K562 (cell line): Measurements from ENCODE around the gene HOXB6. TPM values are rescaled to one million over a fixed set of nuclear protein-coding genes. Genes with fewer than 3 reads are reported as not detected.

Experiments used
- FOSL1 ChIP-seq: fragments of 200-800 bp; sonication (Bioruptor generic); conservative IDR thresholded peaks from 2 replicates; pipeline ENCODE4 v1.6.1; 2016; ENCODE audit warnings: missing genetic modification characterization, missing compliant biosample characterization
- HES1 ChIP-seq: fragments of 450-650 bp; IDR thresholded peaks from 2 replicates; pipeline ENCODE4 v1.6.1; 2016; ENCODE audit warnings: low read depth, mild to moderate bottlenecking, moderate library complexity
- KLF16 ChIP-seq: IDR thresholded peaks from 2 replicates; pipeline ENCODE4 v1.6.1; 2016; ENCODE audit warnings: antibody characterized with exemption
- KLF6 ChIP-seq: fragments of 250-450 bp; sonication (Bioruptor Pico); IDR thresholded peaks from 2 replicates; pipeline ENCODE4 v1.4.0; 2020; ENCODE audit warnings: mild to moderate bottlenecking, moderate library complexity, borderline replicate concordance
- NFE2 ChIP-seq: IDR thresholded peaks from 2 replicates; pipeline ENCODE4 v1.6.1; 2014; ENCODE audit warnings: antibody characterized with exemption, low read depth
- PBX2 ChIP-seq, 2 experiments: IDR thresholded peaks in 1 of 2; conservative IDR thresholded peaks in 1 of 2; 2 replicates each; pipeline ENCODE4 v1.6.1; 2016; ENCODE audit warnings: low read depth in 2 of 2, mild to moderate bottlenecking in 1 of 2, missing compliant biosample characterization in 1 of 2, missing genetic modification characterization in 1 of 2, moderate library complexity in 1 of 2
- POLR2B ChIP-seq: fragments of 450-650 bp; IDR thresholded peaks from 2 replicates; pipeline ENCODE4 v1.6.1; 2018; ENCODE audit warnings: low read depth; ENCODE audit not compliant: partially characterized antibody
- SMAD2 ChIP-seq: fragments of 150-350 bp; IDR thresholded peaks from 2 replicates; pipeline ENCODE4 v1.6.1; 2014; ENCODE audit warnings: low read depth, mild to moderate bottlenecking, low read length
- SMC3 ChIP-seq: conservative IDR thresholded peaks from 2 replicates; pipeline ENCODE4 v1.6.1; 2011; ENCODE audit warnings: low read depth, low read length, improper control_type of control experiment; ENCODE audit not compliant: insufficient read depth
- SOX6 ChIP-seq: fragments of 450-650 bp; IDR thresholded peaks from 2 replicates; pipeline ENCODE4 v1.6.1; 2014; ENCODE audit warnings: mild to moderate bottlenecking
- SP1 ChIP-seq: sonication (generic); formaldehyde crosslinking; IDR thresholded peaks from 2 replicates; pipeline ENCODE4 v1.8.1; 2022; ENCODE audit warnings: mild to moderate bottlenecking, missing genetic modification reagents
- SP2 ChIP-seq: IDR thresholded peaks from 2 replicates; pipeline ENCODE4 v1.6.1; 2011; ENCODE audit warnings: mild to moderate bottlenecking, low read depth, low read length, moderate library complexity; ENCODE audit not compliant: poor library complexity, severe bottlenecking; ENCODE audit errors: extremely low read depth
- SRSF7 ChIP-seq: fragments of 200-400 bp; formaldehyde crosslinking; optimal IDR thresholded peaks from 2 replicates; pipeline ENCODE3; 2017; ENCODE audit warnings: mild to moderate bottlenecking, low read depth, low read length
- TRIM24 ChIP-seq, 2 experiments: fragments of 450-650 bp; IDR thresholded peaks; 2 replicates each; pipeline ENCODE4 v1.6.1; 2016
- YBX1 ChIP-seq: fragments of 450-650 bp; IDR thresholded peaks from 2 replicates; pipeline ENCODE4 v1.7.1; 2016; ENCODE audit warnings: mild to moderate bottlenecking
- YY1 ChIP-seq, 3 experiments: IDR thresholded peaks; 2 replicates each; pipeline ENCODE4 v1.6.1; 2011; ENCODE audit warnings: low read length in 2 of 3, mild to moderate bottlenecking in 2 of 3, moderate library complexity in 2 of 3, borderline replicate concordance in 1 of 3, control low read depth in 1 of 3, low read depth in 1 of 3; ENCODE audit not compliant: insufficient read depth in 3 of 3, insufficient replicate concordance in 2 of 3, control insufficient read depth in 1 of 3, insufficient read length in 1 of 3; ENCODE audit errors: extremely low read depth in 1 of 3
- ZNF592 ChIP-seq: fragments of 450-650 bp; IDR thresholded peaks from 2 replicates; pipeline ENCODE4 v1.6.1; 2017; ENCODE audit warnings: antibody characterized with exemption, mild to moderate bottlenecking
- ZNF644 ChIP-seq: fragments of 200-800 bp; sonication (Bioruptor generic); IDR thresholded peaks from 2 replicates; pipeline ENCODE4 v1.6.1; 2016; ENCODE audit warnings: low read depth, missing genetic modification characterization, missing compliant biosample characterization
- ZNF766 ChIP-seq: fragments of 200-800 bp; sonication (Bioruptor generic); conservative IDR thresholded peaks from 2 replicates; pipeline ENCODE4 v1.6.1; 2016; ENCODE audit warnings: missing genetic modification characterization, missing compliant biosample characterization
- polyA plus RNA-seq, 8 experiments: library from polyadenylated mRNA; depleted of rRNA in 4 of 8; stranded (reverse) in 5 of 8; unstranded in 3 of 8; fragments of >200 nt; fragmentation: Nextera tagmentation in 2 of 8; fragmentation: Illumina TruSeq in 1 of 8; extraction: Ambion mirVana in 2 of 8; extraction: Trizol in 1 of 8; gene quantifications; 2 replicates each; pipeline versions ENCODE4 v1.2.1 to v1.2.3, GENCODE V29; 2011 to 2014; ENCODE audit warnings: inconsistent platforms in 1 of 8, missing spikeins in 1 of 8
- total RNA-seq, 7 experiments: library from RNA; depleted of rRNA in 6 of 7; stranded (reverse); fragments of >200 nt in 6 of 7; fragmentation: Illumina TruSeq in 2 of 7; extraction: Trizol in 2 of 7; gene quantifications; 2 replicates each; pipeline versions ENCODE4 v1.2.1 to v1.2.3, GENCODE V29; 2011 to 2021; ENCODE audit warnings: low replicate concordance in 1 of 7

The HOXB6 gene
- total and polyA plus RNA-seq, 9 of the 15 experiments (the other 6 are each of a cell fraction or from before 2014, with no cell fraction given): 1.2 to 14.8 (median 4.9) TPM

- TF ChIP-seq PBX2 (CRISPR knock-in tag; IDR thresholded peaks at IDR 0.05; ENCODE audit: low read depth): no peak
- TF ChIP-seq PBX2 (tag; conservative IDR thresholded peaks at IDR 0.05; ENCODE audit: low read depth): peak; percentile 67
- TF ChIP-seq KLF16: no peak
- no peak for TF ChIP-seq NFE2
- TF ChIP-seq YY1 (IDR thresholded peaks at IDR 0.05; ENCODE audit: borderline replicate concordance in 1 of 3, control insufficient read depth in 1 of 3, extremely low read depth in 1 of 3, insufficient read depth in 3 of 3, insufficient read length in 1 of 3, insufficient replicate concordance in 2 of 3, low read depth in 1 of 3, low read length in 2 of 3): peak in 1 of 3 experiments; percentile 27
- no peak for TF ChIP-seq SMAD2
- TF ChIP-seq HES1: no peak
- TF ChIP-seq SP2: no peak
- TF ChIP-seq TRIM24 (IDR thresholded peaks at IDR 0.05): no peak
- 0 out of 2 replicates have a peak, but pooled peaks have one; percentile 9 for TF ChIP-seq ZNF644 (tag)
- peak; percentile 47 for TF ChIP-seq POLR2B
- no peak for TF ChIP-seq YBX1
- no peak; the same call in 1 of the 2 replicates for TF ChIP-seq SP1 (CRISPR knock-in tag)
- TF ChIP-seq ZNF766 (CRISPR knock-in tag): peak; percentile 72
- TF ChIP-seq SMC3: no peak
- TF ChIP-seq KLF6 (CRISPR knock-in tag): no peak
- TF ChIP-seq SOX6: no peak
- TF ChIP-seq FOSL1 (tag): peak; percentile 36; the same call in 1 of the 2 replicates
- TF ChIP-seq SRSF7: no peak
- TF ChIP-seq ZNF592: peak; percentile 28
Observed at GRCh38 chr17:48579760-48580554, 24.8 kb downstream of the HOXB6 start (continued).
